SU-DHL-6 (cell line): Measurements from ENCODE around the gene SORCS2.

ENCODE experiments used
- EZH2phosphoT487 ChIP-seq: fragments of 200-600 bp; sonication (generic), shearing (Covaris generic); conservative IDR thresholded peaks from 2 replicates; pipeline ENCODE4 v1.6.1; 2018; ENCODE audit warnings: mild to moderate bottlenecking, antibody characterized with exemption, low read length, moderate library complexity, mixed read lengths
- TF ChIP-seq, protein P1 (sequence below): fragments of 200-600 bp; sonication (generic); IDR thresholded peaks from one replicate; pipeline ENCODE4 v1.5.1; 2017; ENCODE audit warnings: antibody characterized with exemption, mild to moderate bottlenecking, low read length, moderate library complexity; ENCODE audit not compliant: insufficient read depth, poor library complexity, severe bottlenecking

GRCh38 chr4:7691061-7691460 is 498.7 kb downstream of the SORCS2 start:
- TF ChIP-seq, protein P1, sequence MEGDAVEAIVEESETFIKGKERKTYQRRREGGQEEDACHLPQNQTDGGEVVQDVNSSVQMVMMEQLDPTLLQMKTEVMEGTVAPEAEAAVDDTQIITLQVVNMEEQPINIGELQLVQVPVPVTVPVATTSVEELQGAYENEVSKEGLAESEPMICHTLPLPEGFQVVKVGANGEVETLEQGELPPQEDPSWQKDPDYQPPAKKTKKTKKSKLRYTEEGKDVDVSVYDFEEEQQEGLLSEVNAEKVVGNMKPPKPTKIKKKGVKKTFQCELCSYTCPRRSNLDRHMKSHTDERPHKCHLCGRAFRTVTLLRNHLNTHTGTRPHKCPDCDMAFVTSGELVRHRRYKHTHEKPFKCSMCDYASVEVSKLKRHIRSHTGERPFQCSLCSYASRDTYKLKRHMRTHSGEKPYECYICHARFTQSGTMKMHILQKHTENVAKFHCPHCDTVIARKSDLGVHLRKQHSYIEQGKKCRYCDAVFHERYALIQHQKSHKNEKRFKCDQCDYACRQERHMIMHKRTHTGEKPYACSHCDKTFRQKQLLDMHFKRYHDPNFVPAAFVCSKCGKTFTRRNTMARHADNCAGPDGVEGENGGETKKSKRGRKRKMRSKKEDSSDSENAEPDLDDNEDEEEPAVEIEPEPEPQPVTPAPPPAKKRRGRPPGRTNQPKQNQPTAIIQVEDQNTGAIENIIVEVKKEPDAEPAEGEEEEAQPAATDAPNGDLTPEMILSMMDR = no peak
- no peak for TF ChIP-seq EZH2phosphoT487
